ENCODE data around the gene ONECUT1. TPM values are rescaled to one million over a fixed set of nuclear protein-coding genes. Genes with fewer than 3 reads are reported as not detected.

Gene ONECUT1
- total RNA-seq, 1 donor from 2014 or later, result 11.0 TPM

DNA sequence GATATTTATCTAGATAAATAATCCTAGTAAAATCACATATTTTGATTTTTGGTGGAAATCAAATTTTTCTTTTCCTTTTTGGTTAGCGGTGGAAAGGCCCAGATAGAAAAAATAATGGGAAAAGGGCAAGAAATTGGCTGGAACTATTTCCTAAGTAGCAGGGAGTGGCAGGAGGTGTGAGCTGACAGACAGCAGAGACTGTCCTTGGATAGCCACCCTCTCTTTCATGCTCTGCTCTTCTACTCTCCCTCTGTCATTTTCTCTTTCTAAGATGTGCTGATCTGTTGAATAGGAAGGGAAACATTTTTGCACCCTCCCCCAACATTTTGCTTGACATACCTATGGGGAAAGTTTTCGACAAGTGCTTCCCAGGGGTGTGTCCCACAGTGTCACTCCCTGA, 18.9 kb upstream of the ONECUT1 start:
- Mint-ChIP-seq H3K36me3 (no peaks in the 10 kb centered on the region), H3K27ac (no peak overlapping the region), H3K9me3 (no peaks in the 10 kb centered on the region), H3K4me3 (no peak overlapping the region), H3K4me1 (ENCODE audit: unreplicated experiment) (peaks cover 8% of the 10 kb centered on the region), H3K27me3 (peaks cover 82% of the 10 kb centered on the region)
- no peak for DNase-seq (ENCODE audit: extremely low spot score, unreplicated experiment)
- TF ChIP-seq, protein P1, sequence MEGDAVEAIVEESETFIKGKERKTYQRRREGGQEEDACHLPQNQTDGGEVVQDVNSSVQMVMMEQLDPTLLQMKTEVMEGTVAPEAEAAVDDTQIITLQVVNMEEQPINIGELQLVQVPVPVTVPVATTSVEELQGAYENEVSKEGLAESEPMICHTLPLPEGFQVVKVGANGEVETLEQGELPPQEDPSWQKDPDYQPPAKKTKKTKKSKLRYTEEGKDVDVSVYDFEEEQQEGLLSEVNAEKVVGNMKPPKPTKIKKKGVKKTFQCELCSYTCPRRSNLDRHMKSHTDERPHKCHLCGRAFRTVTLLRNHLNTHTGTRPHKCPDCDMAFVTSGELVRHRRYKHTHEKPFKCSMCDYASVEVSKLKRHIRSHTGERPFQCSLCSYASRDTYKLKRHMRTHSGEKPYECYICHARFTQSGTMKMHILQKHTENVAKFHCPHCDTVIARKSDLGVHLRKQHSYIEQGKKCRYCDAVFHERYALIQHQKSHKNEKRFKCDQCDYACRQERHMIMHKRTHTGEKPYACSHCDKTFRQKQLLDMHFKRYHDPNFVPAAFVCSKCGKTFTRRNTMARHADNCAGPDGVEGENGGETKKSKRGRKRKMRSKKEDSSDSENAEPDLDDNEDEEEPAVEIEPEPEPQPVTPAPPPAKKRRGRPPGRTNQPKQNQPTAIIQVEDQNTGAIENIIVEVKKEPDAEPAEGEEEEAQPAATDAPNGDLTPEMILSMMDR (conservative IDR thresholded peaks at IDR 0.05), result no peak

DNA sequence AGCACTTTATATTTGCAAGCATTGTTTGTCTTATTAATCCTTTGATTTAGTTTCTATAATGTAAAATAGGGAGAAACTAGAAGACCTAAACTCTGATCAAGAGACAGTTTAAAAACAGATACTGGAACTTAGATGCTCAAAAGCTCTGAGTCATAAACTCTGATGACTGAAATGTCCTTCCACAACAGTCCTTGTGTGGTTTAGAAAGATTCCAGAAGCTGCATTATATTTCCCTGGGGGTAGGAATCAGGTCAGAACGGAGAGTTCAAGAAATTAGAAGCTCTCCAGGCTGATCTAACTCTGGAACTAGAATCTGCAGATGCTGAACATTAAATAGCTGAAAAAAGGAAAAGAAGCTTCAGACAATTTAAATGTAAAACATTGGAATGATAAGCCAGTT, 18.3 kb upstream of the ONECUT1 start:
- no peak overlapping the region for H3K27ac Mint-ChIP-seq
- TF ChIP-seq, protein P1 (conservative IDR thresholded peaks at IDR 0.05), result no peak
- peaks cover 82% of the 10 kb centered on the region for H3K27me3 Mint-ChIP-seq

DNA sequence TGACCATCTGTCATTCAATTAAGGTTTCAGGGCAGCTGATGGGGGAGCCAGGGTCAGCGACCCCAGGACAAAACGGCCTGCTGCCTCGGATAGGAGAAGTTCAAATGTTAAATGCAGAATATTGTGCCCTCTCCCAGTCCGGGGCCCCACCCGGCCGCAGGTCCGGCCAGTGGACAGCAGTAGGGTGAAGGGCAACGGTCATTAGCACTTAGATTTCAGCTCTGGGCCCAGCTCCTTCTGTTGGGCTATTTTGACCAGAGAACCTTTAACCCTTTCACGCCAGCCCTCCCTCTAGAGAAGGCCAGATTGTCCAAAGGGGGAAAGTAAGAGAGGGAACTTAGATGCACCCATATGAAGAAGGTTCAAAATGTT, 16.1 kb upstream of the ONECUT1 start:
- TF ChIP-seq, protein P1 (conservative IDR thresholded peaks at IDR 0.05), result no peak
- H3K4me1 Mint-ChIP-seq (ENCODE audit: unreplicated experiment), result peaks cover 12% of the 10 kb centered on the region
- H3K27ac Mint-ChIP-seq, result no peak overlapping the region
- H3K36me3 Mint-ChIP-seq, result no peaks in the 10 kb centered on the region
- H3K4me3 Mint-ChIP-seq, result no peak overlapping the region
- H3K27me3 Mint-ChIP-seq, result peaks cover 89% of the 10 kb centered on the region
- no peaks in the 10 kb centered on the region for H3K9me3 Mint-ChIP-seq
- DNase-seq (ENCODE audit: extremely low spot score, unreplicated experiment), result no peak

More for the DNA sequence above, 18.3 kb upstream of the ONECUT1 start:
- DNase-seq (ENCODE audit: extremely low spot score, unreplicated experiment), result no peak
- H3K4me3 Mint-ChIP-seq, result no peak overlapping the region
- H3K36me3 Mint-ChIP-seq, result no peaks in the 10 kb centered on the region
- H3K4me1 Mint-ChIP-seq (ENCODE audit: unreplicated experiment), result peaks cover 10% of the 10 kb centered on the region
- H3K9me3 Mint-ChIP-seq, result no peaks in the 10 kb centered on the region

DNA sequence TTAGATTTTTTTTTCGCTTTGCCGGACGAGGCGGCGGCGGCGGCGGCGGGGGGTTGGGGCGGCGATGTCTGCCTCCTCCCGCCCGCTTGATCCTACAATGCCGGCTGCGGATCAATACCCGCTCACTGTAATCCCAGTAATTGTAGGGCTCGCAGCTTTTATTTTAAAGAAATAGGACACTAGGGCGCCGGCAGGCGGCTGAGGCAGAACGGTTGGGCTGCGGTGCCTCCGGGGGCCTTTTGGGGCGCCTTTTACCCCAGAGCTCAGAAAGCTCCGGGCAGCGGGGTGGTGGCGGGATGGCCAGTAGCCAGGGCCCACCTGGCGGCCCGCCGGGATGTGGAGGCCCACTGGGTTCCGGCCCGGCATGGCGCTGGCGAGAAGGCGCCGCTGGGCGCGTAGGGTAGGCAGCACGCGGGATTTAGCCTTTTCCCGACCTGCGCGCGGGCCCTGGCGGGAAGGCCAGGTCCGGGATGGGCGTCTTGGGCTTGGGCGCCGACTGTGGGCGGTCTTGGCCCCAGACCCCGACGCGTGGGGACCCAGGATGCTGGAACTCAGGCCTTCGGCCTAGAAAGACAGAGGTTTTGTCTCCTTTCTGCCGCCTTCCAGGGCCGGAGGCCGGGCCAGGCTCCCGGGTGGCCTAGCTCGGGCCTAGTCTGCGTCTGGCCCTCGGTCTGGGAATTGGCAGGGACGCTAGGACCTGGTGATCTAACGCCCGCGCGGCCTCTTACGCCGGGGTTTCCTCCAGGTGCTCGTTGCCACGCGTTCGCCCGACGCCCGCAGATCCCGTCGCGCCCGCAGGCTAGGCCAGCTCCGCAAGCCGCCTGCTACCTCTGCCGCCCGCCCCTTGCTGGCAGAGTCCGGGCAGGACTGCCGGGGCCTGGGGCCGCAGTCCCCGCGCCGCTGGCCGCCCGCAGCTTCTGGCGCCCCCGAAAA, 15.5 kb upstream of the ONECUT1 start:
- Mint-ChIP-seq H3K4me3 (peak overlapping the region; percentile 61), H3K27me3 (peaks cover 89% of the 10 kb centered on the region), H3K36me3 (no peaks in the 10 kb centered on the region), H3K27ac (no peak overlapping the region), H3K9me3 (no peaks in the 10 kb centered on the region), H3K4me1 (ENCODE audit: unreplicated experiment) (peaks cover 12% of the 10 kb centered on the region)
- TF ChIP-seq, protein P1 (conservative IDR thresholded peaks at IDR 0.05), result peak; percentile 57
- peak; percentile 69 for DNase-seq (ENCODE audit: extremely low spot score, unreplicated experiment)

DNA sequence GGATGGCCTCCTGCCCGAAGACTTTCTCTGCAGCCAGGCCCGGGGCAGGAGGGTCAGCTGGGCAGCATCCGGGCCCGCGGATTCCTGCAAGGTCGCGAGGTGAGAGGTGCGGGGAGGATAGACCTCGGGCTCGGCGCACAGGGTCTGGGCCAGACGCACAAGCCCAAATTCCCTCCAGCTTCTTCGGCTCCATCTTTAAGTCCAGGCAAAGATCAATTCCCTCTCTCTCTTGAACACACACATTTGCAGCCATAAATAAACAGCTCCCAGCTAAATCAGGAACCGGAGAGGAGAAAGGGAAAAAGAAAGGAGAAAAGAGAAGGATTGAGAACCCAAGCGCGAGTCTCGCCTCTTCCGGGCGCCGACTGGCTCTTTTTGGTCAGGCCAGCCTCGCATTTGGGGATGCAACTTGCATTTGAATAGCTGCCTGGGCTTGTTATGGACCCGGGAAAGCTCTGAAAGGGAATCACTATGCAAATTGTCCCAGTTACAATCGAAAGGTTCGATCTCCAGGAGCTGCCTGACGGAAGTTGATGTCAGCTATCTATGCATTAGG, 14.5 kb upstream of the ONECUT1 start:
- H3K4me1 Mint-ChIP-seq (ENCODE audit: unreplicated experiment), result peaks cover 12% of the 10 kb centered on the region
- H3K27me3 Mint-ChIP-seq, result peaks cover 89% of the 10 kb centered on the region
- H3K4me3 Mint-ChIP-seq, result peak overlapping the region; percentile 76
- H3K36me3 Mint-ChIP-seq, result no peaks in the 10 kb centered on the region
- TF ChIP-seq, protein P1 (conservative IDR thresholded peaks at IDR 0.05), result no peak
- H3K9me3 Mint-ChIP-seq, result no peaks in the 10 kb centered on the region
- DNase-seq (ENCODE audit: extremely low spot score, unreplicated experiment), result no peak
- H3K27ac Mint-ChIP-seq, result no peak overlapping the region
